GM21717 (cell line): ENCODE measurements around the gene FAM168A.

Source experiments
- ATAC-seq: cut with Tn5 transposase; IDR thresholded peaks from one replicate; pipeline ENCODE4 v1.9.1; 2021; ENCODE audit warnings: mild to moderate bottlenecking, moderate library complexity; ENCODE audit not compliant: unreplicated experiment

The FAM168A gene

GRCh38 chr11:73404506-73405145, 193.3 kb downstream of the FAM168A start:
- no peak for ATAC-seq

DNA sequence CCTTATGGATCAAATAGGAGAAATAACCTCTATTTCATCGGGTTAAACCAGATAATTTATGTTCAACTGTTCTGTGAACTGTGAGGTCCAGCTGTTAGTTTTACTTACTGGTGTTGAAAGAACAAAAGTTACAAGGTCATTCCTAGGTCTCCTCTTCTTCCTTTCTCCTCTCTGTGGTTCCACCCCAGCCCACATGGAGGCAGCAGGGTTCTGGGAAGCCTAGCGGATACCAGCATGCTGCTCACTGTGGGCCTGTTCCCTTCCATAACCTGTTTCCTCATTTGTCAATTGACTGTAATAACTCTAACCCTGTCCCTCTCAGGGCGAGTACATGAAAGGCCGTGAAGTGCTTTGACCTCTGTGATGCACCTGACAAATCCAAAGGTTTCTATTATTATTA, 193.9 kb downstream of the FAM168A start:
- no peak for ATAC-seq

DNA sequence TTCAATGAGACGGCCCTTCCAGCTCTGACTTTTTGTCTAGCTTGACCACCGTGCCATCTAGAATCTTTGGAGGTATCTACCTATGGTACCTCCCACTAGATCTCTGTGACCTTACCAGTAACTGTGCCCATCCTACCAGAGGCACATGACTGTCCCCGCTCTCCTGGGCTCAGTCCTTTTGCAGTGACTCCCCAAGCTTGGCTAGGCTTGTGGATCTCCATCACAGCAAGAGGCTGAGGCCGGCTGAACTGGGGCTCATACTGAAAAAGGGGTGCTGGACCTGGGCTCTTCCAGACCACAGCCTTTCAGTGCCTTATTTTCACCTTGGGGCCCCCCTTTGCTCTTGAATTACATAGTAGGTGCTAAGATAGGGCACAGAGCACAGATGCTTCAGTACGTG, 194.4 kb downstream of the FAM168A start:
- ATAC-seq, result no peak

GRCh38 chr11:73402834-73403185, 195.1 kb downstream of the FAM168A start:
- no peak for ATAC-seq

- ATAC-seq, result no peak
Measured at GRCh38 chr11:73401924-73402833, 195.7 kb downstream of the FAM168A start.

DNA sequence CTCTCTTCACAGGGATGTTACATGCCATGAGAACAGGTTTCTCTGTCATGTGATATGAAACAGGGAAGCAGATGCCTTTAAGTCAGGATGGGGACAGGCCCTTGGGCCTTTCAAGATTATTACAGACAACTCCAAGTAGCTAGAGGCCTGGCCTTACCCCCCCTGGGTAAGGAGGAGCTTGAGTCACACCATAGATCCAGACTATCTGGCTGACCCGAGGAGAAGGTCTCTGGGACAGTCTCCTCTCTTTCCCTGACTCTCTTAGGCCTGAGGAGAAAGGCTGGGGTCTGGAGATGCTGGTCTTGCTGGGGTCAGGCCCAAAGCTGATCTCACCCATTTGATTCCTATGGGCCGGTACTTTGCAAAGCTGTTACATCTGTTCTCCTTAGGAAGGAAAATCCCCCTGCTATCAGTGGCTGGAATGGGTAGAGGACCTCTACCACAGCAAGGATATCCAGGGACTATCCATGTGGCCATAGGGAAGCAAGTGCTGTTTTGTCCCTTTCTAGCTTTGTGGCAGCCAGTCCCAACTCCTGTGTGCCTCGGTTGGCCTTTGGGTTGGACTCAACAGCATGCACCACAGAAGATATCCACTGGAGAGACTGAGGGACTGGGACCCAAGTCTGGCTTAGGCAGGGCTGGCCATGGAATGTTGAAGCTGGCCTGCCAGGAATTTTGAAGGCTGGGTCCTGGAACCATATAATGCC, 196.5 kb downstream of the FAM168A start:
- no peak for ATAC-seq

- ATAC-seq, result no peak
Measured at GRCh38 chr11:73400293-73400692, 197.6 kb downstream of the FAM168A start.

GRCh38 chr11:73399636-73400035, 198.3 kb downstream of the FAM168A start:
- no peak for ATAC-seq

GRCh38 chr11:73399159-73399590, 198.7 kb downstream of the FAM168A start:
- ATAC-seq, result no peak

DNA sequence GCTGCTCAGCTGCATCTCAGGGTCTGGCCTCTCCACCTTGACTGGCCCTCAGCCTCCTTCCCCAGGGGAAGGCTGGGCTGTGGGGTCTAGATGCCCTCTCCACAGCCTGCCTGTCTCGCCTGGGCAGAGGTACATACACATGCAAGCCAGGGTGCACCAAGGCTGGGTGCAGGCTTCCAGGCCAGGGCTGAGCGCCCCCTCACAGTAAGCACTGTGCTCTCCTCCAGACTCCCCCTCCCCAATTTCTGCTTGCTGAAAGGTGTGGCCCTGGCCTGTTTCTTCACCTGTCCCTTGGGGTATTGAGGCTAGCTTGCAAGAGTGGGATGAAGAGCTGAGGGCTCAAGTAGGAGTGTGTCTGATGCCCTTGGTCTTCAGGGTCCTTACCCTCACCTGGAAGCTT, 199.2 kb downstream of the FAM168A start:
- no peak for ATAC-seq

- ATAC-seq, result no peak
Measured at GRCh38 chr11:73398132-73398526, 199.8 kb downstream of the FAM168A start.

GRCh38 chr11:73397468-73398131, 200.3 kb downstream of the FAM168A start:
- ATAC-seq, result no peak

DNA sequence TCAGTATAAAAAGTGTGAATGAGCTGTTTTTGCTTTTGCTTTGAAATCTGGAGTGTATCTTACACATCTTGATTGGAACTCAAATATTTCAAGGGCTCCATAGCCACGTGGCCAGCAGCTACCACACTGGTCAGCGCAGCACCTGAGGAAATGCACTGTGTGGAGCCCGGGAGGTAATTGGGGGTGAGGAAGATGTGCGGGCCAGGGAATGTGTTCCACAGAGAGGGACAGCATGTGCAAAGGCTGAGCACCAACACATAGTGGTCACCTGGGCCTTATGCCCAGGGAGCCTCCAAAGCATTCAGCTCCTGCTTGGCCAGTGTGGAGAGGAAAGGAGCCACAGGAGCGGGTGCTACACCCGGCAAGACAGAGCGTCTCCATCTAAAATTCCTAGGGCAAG, 200.9 kb downstream of the FAM168A start:
- no peak for ATAC-seq

- no peak for ATAC-seq
Measured at GRCh38 chr11:73396251-73396930, 201.5 kb downstream of the FAM168A start.

- ATAC-seq, result no peak
Measured at GRCh38 chr11:73395297-73396208, 202.4 kb downstream of the FAM168A start.

DNA sequence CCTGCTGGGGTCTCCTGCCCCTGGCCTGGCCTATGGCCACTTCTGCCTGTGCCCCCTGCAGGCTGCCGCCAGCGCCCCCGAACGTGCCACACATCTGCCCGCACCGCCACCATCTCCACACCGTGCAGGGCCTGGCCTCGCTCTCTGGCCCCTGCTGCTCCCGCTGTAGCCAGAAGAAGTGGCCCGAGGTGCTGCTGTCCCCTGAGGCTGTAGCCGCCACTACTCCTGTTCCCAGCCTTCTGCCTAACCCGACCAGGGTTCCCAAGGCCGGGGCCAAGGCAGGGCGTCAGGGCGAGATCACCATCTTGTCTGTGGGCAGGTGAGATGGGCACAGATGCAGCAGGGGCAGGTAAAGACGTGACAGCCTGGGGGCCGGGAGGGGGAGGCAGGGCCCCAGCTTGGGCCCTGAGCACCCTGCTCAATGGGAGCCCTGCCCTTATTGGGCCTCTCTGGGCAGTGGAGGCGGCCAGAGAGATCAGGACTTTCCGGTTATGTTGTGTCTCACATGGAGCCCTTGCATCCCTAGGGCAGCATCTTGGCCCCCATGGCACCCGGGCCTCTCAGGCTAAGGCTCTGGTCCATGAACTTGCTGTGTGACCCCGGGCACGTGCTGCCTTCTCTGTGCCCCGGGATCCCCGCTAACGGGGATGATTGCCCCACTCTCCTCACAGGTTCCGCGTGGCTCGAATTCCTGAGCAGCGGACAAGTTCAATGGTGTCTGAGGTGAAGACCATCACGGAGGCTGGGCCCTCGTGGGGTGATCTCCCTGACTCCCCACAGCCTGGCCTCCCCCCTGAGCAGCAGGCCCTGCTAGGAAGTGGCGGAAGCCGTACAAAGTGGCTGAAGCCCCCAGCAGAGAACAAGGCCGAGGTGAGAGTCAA, 203.3 kb downstream of the FAM168A start:
- no peak for ATAC-seq

DNA sequence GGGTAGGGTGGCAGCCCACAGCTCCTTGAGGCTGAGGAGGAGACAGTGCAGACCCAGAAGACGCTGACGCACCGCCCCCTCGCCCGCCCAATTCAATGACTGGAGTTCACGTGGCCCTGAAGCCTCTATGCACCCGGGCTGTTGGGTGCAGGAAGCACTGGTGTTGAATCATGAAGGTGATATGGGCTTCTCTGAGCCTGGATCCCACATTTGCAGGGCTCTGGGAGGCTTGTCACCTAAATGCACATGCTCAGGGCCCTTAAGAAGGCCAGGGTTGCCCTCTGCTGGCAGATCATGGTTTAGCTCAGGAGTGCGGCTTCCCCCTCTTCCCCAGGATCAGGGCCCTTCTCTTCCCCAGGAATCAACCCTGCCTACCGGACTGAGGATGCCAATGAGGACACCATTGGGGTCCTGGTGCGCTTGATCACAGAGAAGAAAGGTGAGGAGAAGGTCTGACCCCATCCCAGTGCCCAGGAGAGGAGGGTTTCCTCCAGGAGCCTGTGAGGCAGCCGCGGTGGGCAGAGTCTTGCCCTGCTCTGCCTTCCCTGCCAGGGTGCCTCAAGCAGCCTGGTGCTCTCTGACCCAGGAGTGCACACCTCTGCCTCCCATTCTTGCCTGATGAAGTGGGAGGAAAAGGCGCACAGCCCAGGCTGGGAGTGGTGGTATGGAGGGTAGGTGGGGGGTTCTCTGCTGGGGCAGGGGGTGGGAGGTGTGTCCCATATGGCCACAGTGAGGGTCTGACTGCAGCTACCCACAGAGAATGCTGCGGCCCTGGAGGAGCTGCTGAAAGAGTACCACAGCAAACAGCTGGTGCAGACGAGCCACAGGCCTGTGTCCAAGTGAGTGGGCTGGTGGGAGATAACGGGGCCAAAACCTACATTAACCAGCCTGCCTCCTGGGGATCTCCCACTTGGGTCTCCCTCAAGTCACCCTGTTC, 204.2 kb downstream of the FAM168A start:
- no peak for ATAC-seq

DNA sequence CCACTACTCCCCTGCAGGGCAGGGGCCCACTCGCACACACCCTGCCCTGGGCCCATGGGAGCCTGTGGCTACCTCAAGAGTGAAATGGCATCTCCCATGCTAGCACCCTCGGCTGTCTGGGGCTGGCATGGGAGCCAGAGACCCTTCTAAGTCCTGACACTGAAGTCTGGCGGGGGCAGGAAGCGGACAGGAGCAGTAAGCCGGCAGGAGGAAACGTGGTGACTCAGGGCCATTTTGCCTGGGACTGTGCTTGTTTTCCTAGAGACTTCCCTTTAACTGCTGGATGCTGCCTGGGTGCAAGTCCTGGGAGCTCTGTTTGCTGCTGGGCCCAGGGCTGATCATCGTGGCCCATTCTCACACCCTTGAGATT, 204.9 kb downstream of the FAM168A start:
- no peak for ATAC-seq
